HG02571 (cell line): ENCODE data around the gene GRID2.

Experiments
- ATAC-seq: cut with Tn5 transposase; IDR thresholded peaks from one replicate; pipeline ENCODE4 v1.9.1; 2021; ENCODE audit warnings: mild to moderate bottlenecking, moderate library complexity; ENCODE audit not compliant: unreplicated experiment

GRID2 gene

DNA sequence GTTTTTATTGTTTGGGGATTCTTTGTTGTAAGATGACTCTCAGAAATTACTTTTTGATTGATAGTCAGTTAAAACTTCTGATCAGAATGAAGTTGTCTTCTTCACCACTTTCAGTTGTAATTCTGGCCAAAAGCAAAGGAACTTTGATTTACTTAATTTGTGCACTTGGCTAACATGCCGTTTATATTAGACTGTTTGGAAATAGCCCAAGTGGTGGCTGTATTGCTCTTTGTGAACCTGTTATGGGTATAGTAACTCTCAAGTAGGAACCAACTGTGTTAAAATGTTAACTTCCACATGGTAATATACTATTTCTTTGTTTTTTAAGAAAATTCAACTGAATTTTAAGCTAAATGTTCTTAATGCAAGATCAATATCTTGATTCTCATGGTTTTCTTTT lies 581.9 kb downstream of the GRID2 start:
- no peak for ATAC-seq

DNA sequence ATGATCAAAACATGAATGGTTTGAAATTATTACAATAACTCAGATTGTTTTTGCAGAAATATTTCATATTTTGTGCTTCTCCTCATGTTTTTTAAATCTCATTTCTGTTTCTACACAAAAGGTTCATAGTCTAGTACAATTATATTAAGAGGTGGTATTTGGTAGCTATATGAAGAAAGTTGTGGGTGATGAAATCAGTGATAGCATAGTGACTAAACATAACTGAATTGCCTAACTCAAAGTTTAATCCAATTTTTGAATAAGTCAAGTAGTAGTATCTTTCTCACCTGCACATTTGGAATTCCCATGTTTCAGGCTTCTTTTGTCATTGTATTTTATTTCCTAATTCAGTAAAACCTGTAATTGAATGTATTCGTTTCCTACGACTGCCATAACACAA lies 648.7 kb downstream of the GRID2 start:
- no peak for ATAC-seq

DNA sequence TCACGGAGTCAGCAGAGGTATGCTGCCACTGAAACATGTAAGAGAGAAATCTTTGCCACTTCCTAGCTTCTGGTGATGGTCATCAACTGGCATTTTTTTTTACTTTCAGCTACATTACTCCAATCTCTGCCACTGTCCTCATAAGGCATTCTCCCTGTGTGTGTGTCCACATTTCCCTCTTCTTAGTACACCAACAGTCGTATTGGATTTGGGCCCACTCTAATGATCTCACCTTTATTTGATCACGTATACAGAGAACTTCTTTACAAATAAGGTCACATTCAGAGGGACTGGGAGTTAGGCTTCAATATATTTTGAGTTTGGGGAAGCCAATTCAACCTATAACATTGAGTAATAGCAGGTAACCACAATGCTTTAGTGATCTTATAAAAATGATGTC lies 649.1 kb downstream of the GRID2 start:
- no peak for ATAC-seq

DNA sequence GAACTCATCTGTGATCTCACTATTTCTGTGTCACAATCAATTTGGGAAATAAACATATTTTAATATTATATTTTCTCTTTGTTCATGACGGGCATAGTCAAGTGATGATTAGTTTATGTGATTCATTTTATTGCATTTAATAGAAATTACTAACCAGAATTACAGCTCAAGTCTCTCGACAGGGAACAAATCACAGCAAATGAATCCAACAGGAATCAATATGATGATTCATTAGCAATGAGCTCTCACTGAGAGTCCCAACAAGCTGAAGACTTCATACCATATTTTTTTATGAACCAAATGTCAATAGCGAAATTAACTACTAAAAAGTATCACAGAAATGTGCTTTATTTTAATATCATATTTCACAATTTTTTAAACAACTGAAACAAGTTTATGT lies 649.7 kb downstream of the GRID2 start:
- ATAC-seq: no peak

DNA sequence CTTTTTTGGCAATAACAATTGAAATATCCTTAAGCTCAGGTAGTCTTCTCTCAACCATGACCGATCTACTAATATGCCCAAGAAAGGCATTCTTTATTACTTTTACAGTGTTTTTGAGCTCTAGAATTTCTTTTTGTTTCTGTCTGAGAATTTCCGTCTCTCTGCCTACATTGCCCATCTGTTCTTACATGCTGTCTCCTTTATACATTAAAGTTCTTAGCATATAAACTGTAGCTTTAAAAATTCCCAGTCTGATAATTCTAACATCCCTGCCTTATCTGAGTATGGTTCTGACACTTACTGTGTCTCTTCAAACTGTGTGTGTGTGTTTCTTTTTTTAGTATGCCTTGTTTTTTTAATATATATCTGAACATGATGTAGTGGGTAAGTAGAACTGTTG lies 658.1 kb downstream of the GRID2 start:
- no peak for ATAC-seq

DNA sequence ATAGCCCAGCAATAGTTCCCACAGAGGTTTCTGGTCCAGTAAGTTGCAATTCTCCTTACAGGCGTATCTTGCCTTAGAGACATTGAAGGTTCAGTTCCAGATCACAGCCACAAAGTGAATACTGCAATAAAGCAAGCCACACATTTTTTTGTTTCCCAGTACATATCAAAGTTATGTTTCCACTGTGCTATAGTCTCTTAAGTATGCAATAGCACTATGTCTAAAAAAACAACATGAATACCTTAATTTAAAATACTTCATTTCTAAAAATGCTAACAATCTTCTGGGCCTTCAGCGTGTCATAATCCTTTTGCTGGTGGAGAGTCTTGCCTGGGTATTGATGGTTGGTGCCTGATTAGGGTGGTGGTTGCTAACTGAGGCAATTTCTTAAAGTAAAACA lies 659.1 kb downstream of the GRID2 start:
- ATAC-seq: no peak

DNA sequence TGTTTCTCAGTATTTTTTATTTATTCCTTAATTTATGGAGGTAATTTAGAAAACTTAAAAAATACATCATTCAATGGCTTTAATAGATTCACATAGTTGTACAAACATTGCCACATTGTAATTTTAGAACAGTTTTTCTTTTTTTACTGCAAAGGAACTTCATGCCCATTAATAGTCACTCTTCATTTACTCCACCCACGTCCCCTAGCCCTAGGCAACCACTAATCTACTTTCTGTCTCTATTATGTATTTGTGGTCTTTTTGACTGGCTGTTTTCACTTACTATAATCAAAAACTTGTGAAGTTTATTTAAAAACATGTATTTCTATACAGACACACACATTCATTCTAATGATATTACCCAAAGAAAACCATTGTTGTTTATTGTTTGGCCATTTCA lies 664.8 kb downstream of the GRID2 start:
- no peak for ATAC-seq

DNA sequence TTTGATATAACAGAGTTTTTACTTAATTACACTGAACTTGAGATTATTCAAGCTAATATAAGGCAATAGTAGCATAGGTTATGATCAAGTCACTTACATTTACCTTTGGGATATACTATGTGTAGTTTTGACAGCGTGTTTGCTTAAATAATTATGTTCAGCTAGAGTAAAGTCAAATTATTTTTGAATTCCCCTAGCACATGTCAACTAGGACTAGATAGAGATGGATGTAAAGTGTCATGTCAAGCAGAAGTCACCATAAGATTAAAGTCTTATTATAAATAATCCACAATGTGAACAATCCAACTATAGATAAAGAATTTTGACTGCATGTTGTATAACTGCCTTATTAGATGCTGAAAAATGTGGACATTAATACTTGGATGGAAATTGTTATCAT lies 665.2 kb downstream of the GRID2 start:
- no peak for ATAC-seq

DNA sequence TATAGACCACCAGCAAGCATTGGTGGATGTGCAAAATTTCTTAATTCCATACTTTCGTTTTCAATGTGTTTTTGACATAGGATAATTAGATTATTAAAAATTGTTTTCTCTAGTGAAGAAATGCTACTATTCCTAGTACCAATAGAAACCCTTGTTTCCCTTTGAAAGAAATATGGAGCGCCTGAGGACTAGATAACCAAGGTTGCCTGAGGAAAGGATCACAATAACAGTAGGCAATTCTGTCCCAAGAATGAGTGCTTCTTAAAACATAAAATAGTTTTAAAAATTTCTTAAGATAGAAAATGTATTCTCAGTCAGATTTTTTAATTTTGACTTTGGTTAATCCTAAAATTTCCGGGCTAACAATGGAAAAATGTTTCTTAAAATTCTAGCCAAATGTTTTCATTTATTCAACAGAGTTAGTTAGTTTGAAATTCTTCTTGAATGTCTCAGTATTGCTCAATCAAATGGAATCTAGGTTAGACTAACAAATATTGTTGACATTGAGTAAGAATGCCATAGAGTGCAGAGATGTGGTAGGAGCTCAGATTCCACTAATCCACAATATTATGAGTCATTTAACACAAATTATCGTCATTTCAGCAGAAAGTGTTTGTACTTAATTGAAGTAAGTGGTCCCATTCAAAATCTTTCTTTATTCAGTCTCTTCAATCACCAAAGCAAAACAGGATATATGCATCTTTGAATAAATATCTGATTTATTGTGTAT lies 666.0 kb downstream of the GRID2 start:
- ATAC-seq: no peak

DNA sequence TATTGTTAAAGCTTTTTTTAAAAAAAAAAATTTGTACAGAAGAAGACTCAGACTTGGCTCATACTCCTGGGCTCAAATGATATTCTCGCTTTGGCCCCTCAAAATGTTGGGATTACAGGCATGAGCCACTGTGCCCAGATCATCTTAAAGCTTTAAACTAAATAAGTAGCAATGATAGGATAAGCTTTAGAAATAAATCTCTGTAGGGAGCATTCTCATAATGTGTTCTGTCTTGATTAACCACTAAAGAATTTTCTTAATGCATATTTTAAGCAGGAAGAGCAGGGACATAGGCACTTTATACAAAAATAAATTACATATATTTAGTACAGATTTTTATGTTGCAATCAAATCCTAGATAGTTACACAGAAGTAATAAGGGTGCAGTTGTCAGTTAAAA lies 667.2 kb downstream of the GRID2 start:
- no peak for ATAC-seq

DNA sequence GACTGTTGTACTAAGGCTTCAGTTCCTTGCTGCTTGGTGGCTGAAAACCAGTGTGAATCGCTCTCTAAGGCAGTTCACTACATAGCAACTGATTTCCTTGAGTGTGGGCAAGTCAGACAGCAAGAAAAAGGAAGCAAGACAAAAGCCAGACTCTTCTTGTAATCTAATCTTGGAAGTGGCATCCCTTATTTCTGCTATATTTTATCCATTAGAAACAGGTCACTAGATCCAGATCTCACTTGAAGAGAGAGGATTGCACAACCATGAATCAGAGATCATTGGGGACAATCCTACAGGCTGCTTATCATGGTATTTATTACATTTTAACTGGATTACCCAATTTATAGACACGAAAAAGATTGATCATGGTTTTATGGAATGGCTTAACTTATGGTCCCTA lies 684.5 kb downstream of the GRID2 start:
- ATAC-seq: no peak

DNA sequence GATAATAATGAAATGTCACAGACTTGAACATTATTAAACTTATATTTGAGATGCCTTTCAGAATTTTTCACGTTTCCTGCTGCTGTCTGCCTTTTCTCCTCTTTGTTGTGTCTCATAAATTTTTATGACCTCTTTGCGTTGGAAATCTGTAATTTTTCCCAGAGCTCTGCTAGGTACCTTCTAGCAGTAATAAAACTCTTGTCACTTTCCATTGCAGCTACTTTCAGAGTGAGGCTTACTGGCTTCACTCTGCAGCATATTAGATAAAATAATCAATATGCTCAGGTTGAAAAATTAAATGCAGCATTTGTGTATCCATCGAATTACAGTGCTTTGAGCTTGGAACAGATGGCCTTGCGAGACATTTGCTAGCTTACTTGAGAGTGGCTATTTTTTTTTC lies 689.0 kb downstream of the GRID2 start:
- no peak for ATAC-seq

DNA sequence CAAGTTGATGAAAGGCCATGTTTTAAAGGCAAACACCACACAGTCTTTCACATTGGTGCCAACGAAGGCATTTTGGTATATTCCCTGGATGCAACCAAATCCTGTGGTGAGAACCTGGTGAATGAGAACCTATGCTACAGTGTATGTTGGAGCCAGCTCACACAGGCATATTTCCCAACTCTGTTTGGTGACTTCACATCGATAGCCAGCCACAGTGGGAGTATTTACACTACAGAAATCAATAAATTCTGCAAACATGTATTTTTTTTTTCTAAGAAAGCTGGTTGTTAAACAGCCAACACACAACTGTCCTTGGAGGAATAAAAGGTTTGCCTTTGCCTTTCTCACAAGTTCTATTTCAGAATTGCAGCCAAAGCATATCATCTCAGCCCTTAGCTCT lies 691.0 kb downstream of the GRID2 start:
- no peak for ATAC-seq

DNA sequence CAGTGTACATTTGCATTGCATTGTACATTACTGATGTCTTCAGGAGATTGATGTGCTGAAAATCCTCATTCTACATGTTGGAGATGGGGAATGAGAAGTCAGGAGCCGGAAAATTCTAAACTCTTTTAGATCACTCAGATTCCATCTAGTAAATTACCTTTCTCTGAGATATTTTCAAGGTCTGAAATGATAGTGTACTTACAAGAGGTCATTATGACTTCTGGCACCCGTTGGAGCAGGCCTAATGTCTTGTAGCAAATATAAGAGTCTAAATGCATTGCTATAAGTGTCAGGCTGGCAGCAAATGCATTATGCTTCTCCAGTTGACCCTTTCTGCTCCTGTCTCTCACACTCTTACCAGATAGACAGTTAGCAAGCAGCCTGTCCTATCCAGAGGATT lies 692.8 kb downstream of the GRID2 start:
- ATAC-seq: no peak

DNA sequence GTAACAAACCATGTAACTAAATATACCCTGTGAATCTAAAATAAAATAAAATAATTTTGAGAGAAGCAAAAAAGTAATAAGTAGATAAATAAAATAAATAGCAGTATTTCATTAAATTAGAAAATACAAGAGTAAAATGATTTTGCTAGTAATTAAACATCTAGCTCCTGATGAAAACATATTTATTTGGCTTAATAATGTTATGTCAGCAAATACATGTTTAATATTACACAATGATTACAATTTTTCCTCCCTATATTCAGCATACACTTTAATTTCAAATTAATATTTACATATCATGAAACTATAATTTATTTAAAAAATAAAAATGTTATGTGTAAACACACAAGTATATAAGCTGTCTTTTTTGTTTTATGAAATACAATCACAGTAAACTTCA lies 697.1 kb downstream of the GRID2 start:
- ATAC-seq: no peak

DNA sequence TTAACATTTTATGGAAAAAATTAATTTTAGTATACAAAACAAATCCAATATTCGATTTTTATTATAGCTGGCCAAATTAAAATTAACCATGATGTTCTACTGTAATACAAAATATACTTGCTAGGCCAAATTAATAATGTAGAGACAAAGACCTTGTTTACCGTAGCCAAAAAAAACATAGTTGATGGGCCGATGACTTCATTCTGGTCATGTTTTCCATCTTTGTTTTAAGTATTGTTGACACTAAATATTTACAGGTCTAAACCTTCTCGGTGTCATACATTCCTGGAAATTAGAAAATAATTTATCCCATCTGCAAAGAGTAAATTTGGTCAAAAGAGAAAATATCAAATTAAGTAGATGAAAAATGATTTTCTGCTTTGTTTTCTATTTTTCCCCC lies 698.5 kb downstream of the GRID2 start:
- ATAC-seq: no peak

DNA sequence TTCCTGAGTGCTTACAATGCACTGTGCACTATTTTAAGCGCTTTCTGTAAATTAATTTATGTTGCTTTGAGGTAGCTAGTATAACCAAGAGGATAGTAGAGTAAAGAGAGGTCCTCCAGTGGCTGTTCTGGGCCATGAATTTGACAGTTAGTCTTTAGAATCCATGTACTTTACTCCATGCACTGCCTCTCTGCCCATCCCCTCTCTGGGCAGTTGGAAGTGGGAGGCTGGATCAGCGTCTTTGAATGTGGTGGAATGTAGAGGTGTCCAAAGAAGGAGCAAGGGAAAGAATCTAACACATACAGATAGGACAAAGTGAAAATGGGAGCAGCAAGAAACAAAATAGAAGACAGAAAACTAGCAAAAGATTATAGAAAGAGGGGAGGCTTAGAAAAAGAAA lies 712.6 kb downstream of the GRID2 start:
- no peak for ATAC-seq

DNA sequence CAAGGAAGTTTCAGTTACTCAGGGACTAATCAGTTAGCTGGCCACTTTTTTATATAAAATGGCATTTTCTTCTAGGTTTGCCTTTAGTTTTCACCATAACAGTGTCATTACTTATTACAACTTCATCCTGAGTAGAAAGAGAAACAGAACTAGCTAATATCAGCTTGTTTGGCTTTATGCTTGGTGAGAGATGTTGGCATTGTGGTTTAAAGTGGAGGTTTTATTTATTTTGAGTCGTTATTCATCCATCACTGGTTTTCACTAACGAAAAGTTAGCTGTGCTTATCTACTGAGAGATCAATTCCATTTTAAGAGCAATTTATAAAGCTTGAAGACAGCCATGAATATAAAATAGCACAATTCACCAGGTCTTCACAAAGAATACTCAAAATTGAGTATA lies 714.5 kb downstream of the GRID2 start:
- no peak for ATAC-seq

DNA sequence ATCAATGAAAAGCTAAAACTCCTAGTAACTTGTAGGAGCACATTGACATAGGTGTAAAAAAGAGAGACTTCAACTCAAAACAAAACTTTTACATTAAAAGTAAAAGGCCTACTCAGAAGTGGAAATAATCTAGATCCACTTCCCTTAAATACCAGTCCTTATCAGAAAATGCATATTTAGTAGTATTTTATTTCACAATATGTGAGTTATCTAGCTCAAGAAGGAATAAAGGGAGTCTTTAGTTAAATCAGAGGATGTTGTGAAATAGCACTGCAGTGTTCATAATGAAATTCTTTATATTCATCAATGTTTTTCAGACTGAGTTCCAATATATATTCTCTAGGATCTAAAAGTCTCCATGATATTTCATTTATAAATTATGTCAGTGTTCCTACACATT lies 715.0 kb downstream of the GRID2 start:
- ATAC-seq: no peak

DNA sequence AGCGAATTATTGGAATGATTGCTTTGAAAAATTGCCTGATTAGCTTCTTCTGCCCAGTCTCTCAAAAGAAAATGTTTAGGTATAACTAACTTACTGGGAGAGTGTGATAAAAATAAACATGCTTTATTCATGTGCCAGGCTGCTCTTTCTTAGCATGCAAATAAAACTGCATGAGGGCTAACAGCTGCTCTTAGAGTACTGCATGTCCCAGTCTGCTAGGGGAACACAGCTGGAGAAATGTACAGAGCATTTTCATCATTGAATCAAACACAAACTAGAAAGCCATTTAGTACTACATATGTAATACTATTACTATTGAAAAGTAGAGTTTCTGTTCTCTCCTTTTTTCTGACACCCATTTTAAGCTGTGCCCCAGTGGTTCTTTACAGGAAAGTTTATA lies 726.0 kb downstream of the GRID2 start:
- ATAC-seq: no peak

DNA sequence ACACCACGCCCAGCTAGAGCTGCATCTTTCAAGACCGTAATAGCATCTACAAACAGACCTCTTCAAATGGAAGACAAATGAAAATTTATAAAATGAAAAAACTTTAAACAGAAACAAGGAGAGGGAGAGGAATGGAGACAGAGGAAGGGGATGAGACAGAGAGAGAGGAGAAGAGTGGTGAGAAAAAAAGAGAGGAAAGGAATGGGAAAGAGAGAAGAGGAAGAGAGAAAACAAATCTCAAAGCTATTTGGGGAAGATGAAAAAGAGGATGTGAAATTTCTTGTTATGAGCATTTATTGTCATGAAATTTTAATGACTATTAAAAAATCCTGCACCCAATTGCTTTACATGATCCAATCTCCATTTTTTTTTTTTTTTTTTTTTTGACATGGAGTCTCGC lies 726.9 kb downstream of the GRID2 start:
- no peak for ATAC-seq

DNA sequence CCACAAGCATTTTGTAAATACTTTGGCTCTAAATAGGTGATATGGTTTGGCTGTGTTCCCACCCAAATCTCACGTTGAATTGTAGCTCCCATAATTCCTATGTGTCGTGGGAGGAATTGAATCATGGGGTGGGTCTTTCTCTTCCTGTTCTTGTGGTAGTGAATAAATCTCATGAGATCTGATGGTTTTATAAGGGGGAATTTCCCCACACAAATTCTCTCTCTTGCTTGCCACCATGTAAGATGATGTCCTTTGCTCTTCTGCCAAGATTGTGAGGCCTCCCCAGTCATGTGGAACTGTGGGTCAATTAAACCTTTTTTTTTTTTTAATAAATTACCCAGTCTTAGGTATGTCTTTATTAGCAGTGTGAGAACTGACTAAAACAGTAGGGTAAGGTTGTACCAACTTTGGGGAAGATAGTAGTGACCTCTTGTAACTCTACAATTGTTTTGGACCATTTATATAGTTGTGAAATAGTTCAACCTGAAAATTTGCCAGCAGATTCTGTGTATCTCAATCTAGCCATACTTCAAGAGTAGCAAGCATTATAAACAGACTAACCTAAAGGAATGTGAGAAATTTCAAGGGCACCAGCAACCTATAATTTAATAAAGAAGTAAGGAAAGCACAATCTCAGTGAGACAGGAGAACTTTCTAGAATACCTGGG lies 727.8 kb downstream of the GRID2 start:
- no peak for ATAC-seq

DNA sequence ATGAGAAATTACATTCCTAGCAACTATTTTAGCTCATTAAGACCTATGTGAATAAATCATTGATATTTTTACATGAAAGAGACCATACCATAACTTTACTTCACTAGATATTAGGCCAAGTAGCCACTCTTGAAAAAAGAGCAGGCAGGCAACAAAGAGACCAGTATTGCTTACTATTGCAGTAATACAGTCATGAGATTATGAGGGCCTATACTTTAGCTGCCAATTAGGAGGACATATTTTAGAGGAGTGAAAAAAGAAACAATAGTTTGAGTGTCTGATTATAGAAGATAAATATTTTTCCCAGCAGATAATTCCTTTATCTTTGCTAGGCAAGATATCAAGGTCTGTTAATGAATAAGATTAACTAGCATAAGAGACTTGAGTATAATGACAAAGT lies 739.0 kb downstream of the GRID2 start:
- ATAC-seq: no peak
